DMS 273 treated with DMSO at 0.1 percent for 48 hours (cell line): ENCODE data around the gene INPP5J.
"Not testable (repeated sequence)": the region's sequence is repeated elsewhere in the genome, so short reads cannot be mapped to it uniquely, and the experiment has no call there.

ENCODE experiments used
- DNase-seq: peaks from one replicate; lab custom pipeline; 2025; lab: John Stamatoyannopoulos, UW

Gene INPP5J

DNA sequence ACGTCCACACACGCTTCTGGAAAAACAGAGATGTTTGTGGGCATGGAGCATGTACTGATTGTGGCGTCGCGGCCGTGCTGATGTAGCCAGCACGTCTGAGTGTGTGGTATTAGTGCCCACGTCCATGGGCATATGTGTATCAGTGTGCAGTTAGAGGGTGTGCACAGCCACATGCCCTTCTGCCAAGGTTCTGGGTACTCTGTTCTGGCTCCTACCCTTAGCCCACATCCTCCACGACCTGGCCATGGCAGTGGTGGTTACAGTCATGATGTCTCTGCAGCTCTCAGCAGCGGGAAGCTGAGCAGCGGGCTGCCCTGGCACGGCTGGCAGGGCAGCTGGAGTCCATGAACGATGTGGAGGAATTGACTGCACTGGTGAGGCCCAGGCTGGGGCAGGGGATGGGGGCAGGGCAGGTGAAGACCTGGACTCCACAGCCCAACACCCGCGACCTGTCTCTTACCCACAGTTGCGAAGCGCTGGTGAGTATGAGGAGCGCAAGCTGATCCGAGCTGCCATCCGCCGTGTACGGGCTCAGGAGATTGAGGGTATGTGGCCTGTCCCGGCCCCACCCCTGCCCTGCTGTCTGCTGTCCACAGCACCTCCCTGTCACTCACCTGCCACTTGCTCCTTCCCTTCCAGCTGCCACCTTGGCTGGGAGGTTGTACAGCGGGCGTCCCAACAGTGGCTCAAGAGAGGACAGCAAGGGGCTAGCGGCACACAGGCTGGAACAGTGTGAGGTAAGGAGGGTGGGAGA, 34.4 kb upstream of the INPP5J start:
- no peak for DNase-seq

GRCh38 chr22:31089160-31090100, 33.3 kb upstream of the INPP5J start:
- DNase-seq = no peak

- DNase-seq = no peak
These were observed 32.3 kb upstream of the INPP5J start for GRCh38 chr22:31090217-31091085.

DNA sequence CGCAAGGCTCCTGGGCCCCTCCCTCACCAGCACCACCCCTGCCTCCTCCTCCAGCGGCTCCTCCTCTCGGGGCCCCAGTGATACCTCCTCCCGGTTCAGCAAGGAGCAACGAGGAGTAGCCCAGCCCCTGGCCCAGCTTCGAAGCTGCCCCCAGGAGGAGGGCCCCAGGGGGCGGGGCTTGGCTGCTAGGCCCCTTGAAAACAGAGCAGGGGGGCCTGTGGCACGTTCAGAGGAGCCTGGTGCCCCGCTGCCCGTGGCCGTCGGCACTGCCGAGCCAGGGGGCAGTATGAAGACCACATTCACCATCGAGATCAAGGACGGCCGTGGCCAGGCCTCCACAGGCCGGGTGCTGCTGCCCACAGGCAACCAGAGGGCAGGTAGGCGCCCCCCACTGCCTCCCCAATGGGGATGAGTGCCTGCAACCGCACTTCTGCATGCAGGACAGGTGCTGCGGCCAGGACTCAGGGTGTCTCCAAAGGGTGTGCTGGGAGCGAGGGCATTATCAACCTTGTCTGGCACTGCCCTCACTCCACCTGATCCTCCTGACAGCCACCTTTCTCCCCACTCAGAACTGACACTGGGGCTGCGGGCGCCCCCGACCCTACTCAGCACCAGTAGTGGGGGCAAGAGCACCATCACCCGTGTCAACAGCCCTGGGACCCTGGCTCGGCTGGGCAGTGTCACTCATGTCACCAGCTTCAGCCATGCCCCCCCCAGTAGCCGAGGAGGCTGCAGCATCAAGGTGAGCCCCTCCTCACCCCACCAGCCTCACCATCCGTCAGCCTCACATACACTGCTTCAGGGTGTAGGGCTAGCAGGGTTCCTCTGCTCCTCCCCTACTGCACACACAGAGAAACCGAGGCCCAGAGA, 31.4 kb upstream of the INPP5J start:
- DNase-seq = no peak

GRCh38 chr22:31092161-31092560, 30.6 kb upstream of the INPP5J start:
- DNase-seq = no peak

DNA sequence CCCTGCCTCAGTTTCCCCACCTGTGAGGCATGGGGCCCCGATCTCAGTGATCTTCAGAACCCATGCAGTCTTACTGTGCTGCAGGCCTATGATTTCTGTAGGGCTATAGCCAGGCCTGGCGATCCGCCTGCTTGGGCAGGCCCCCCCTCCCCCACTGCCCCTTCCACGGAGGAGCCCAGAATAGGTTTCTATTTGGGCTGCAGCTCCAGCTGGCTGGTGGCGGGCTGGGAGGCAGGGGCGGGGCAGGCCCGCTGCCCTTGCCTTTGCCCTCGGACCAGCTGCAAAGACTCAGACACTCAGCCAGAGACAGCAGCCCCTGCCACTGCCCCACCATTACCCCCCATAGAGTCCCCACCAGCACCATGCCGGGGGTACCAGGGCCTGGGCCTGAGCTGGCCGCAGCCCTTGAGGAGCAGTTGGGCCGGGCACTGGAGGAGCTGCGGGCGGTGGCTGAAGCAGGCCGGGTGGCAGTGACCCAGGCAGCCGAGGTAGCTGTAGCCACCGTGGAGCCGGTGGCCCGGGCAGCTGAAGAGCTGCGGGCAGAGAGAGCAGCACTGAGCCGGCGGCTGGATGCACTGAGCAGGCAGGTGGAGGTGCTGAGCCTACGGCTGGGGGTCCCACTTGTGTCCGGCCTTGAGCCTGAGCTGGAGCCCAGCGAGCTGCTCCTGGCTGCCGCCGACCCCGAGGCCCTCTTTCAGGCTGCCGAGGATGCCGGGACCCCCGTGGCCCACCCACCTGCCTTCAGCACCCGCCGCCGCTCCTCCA, 29.5 kb upstream of the INPP5J start:
- no peak for DNase-seq

DNA sequence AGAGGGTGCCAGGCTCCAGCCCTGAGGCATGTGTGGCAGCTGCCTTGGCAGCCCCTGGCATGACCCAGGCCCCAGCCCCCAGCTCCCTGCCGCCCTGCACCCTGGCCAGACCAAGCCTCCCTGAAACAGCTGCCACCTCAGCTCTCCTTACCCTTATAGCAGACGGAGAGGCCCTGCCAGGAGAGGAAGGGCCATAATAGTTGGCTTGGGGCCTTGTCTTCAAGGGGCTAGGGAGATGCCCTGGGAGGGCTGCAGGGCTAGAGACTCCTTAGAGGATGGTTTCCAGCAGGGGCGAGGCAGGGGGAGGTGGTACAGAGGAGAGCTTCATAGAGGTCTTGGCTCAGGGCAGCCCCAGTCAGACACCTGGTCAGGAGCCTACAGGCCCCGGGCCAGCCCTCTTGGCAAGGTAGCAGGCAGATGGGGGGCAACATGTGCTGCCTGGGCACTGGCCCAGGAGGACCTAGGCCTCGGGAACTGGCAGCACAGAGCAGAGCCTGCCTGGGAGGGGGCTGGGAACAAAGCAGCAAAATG, 28.7 kb upstream of the INPP5J start:
- peak; percentile 58 for DNase-seq

DNA sequence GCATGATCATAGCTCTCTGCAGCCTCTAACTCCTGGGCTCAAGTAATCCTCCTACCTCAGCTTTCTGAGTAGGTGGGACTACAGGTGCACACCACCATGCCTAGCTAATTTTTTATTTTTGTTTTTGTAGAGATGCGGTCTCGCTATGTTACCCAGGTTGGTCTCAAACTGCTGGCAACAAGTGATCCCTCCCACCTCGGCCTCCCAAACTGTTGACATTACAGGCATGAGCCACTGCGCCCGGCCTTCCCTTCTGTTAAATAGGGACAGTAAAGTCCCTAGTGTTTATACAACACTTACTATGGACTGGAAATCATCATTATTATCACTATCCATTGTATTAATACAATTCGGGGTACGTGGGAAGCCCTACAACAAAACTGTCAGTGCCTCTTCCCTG, 28.0 kb upstream of the INPP5J start:
- DNase-seq = no peak

- no peak for DNase-seq
These were observed 27.0 kb upstream of the INPP5J start for GRCh38 chr22:31095637-31096249.

DNA sequence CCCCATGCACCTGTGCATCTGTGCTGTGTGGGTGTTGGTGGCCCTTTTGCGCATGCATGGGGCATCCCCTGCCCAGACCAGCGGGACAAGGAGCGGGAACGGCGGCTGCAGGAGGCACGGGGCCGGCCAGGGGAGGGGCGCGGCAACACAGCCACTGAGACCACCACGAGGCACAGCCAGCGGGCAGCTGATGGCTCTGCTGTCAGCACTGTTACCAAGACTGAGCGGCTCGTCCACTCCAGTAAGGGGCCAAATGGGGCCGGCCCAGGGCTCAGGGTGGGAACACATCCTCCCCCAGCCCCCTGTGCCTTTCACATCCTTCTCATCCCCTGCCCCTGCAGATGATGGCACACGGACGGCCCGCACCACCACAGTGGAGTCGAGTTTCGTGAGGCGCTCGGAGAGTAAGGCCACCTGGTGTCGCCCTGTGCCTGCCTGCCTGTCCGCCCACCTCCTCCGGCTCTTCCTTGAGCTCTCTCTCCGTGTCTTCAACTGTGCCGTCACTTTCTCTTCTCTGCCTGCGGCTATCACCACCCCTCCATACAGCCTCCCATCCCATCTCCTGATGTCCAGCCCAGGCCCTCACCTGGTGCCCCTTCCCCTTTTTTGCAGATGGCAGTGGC, 26.0 kb upstream of the INPP5J start:
- no peak for DNase-seq

- DNase-seq = not testable (repeated sequence)
These were observed 25.2 kb upstream of the INPP5J start for GRCh38 chr22:31097539-31097938.

DNA sequence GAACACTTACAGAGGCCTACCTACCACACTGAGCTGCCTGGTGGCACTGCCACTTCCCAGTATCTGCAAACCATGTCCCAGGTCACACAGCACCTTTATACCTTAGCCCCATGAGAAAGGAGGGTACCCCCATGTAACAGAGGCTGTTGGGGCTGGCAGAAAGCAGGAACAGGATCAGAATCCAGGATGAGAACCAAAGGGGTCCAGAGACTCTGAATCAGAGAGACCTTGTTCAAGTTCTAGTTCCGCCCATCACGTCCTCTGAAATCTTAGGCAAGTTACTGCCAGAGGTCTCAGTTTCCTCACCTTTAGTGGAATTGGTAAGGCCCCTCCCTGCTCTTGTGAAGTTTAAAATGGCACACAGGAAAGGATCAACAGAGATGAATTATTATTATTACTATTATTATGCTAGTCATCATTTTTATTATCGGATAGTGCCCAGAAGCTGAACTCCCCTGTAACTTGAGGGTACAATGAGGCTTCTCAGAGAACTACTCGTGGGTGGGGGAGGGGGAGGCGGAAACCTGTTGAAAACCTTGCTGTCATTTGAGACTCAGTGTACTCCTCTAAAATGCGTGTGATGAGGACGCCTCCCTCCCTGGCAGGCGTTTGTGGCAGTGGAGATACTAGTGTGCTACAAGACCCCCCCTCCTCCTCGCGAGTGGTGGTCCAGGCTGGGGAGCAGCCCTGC, 24.7 kb upstream of the INPP5J start:
- no peak for DNase-seq

DNA sequence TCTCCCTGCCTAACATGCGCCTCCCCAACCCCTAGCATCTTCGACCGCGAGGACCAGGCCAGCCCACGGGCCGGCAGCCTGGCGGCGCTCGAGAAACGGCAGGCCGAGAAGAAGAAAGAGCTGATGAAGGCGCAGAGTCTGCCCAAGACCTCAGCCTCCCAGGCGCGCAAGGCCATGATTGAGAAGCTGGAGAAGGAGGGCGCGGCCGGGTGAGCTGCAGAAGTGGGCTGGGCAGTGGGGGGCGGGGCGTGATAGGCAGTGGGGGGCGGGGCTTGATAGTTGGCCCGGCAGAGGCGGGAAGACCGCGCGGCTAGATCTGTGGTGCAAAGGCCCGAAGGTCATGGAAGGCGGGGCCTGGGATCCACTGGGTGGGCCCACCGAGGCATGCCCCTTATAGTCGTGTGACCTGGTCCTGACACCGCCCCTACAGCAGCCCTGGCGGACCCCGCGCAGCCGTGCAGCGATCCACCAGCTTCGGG, 24.1 kb upstream of the INPP5J start:
- DNase-seq = no peak

DNA sequence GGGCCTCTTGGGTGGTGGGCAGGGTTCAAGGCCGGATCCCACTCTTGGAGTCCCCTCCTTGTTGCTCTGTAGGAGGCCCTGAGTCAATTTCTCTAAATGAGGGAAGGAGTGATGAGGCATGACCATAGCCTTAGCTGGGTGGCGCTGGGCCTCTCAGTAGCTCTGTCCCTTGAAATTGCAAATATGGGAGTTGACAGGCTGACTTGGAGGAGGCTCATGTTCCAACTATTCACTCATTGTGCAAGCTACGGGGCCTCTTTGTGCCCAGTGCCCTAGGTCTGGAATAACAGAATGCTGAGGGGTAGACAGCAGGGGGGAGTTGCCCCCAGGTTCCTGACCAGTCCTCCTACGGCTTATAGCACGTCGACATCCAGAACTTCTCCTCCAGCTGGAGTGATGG, 23.4 kb upstream of the INPP5J start:
- DNase-seq = no peak

DNA sequence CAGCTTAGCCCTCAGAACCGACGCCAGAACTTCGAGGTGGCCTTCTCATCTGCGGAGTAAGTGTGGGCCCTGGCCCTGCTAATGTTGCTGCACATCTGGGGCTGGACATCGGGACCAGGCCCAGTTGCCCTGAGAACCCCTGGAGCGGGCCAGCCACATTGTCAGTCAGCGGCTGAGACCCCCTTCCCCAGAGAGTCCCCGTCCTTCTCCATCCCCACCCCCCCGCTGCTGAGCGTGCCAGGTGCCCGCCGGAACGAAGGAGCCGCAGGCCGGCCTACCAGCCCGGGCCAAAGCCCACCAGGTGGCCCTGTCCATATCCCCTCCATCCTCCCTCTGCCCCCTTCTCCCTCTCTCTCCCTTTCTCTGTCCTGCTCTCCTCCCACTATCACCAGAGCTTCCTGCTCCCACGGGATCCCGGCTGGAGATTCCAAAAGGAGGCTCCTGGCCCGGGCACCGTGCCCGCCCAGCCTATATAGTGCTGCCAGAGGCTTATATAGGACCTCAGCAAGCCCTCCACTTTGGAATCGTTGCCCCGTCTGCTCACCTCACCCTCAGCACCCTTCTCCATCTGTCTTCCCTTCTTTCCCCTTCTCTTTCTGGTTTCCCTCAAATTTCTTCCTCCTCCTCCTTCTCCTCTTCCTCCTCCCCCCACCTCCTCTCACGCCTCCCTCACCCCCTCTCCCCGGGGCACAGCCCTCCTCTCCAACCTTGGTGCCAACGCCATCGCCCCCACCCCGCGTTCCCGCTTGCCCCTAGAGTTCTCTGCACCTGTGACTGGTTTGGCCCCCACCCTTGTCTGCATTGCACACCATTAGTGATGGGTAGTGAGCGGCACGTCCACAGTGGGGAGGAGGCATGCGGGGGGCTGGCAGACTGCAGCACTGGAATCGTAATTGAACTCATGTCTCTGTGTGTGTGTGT, 22.7 kb upstream of the INPP5J start:
- no peak for DNase-seq

DNA sequence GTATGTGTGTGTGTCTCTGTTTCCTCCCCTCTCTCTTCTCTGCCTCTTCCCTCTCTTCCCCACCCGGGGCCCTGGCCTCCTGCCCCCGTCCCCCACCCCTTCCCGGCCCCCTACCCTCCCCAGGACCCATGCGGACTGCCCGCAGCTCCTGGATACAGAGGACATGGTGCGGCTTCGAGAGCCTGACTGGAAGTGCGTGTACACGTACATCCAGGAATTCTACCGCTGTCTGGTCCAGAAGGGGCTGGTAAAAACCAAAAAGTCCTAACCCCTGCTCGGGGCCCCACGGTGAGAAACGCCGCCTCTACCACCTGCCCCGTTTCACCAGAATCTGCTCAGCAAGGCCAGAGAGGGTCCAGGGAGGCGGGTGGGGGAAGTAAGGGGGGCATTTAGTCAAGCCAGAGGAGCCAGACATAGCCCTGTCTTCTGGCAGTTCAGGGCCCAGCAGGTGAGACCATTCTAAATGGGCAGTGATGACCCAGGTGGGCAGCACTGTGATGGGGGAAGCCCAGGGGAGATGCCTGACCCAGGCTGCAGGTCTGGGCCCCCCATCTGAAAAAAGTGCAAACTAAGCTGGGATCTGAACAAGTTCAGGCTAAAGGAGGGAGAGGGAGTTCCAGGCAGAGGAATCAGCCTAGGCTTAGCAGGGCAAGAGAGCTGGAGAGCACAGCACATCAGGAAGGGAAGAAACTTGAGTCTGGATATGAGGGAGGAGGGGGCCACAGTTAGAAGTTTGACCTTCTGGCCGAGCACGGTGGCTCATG, 21.8 kb upstream of the INPP5J start:
- DNase-seq = no peak
